HCT116 (cell line): Measurements from ENCODE around the gene AMD1. TPM values are rescaled to one million over a fixed set of nuclear protein-coding genes. Genes with fewer than 3 reads are reported as not detected.
A peak's percentile ranks its signal among the peaks of the same experiment; 100 is the strongest.

ENCODE experiments used
- ATAC-seq: fragments of 200-7000 bp; cut with Tn5 transposase; 2 replicates; pipeline ENCODE4 v1.9.1; 2020; ENCODE audit warnings: mild to moderate bottlenecking, moderate library complexity
- BruUV-seq: library from RNA; stranded (reverse); fragments of 400-500 nt; replicated peaks from 2 replicates; lab custom pipeline; 2021; lab: Mats Ljungman, UMichigan
- CTCF ChIA-PET: fragments of 300-600 bp; sonication (Branson Sonifier 250); formaldehyde crosslinking; loops from one replicate; lab custom pipeline; 2021; ENCODE audit warnings: antibody characterized with exemption; lab: Charles Lee
- POLR2A ChIA-PET: fragments of 300-600, 350-600 bp; sonication (Branson Sonifier 250); formaldehyde crosslinking; loops from one replicate; lab custom pipeline; 2021; ENCODE audit warnings: antibody characterized with exemption; lab: Charles Lee
- RAD21 ChIA-PET, 2 experiments: fragments of 300-600 bp; sonication (Branson Sonifier 250); formaldehyde crosslinking; loops; one replicate each; lab custom pipeline; 2023; ENCODE audit warnings: low total read pairs in 2 of 2; ENCODE audit not compliant: uncharacterized antibody in 2 of 2, unreplicated experiment in 2 of 2, low non-redundant PET in 1 of 2; lab: Charles Lee
- DNase-seq: peaks from one replicate; pipeline ENCODE4 v3.0.0-alpha.2; 2010; ENCODE audit warnings: low read depth, low spot score
- H2AFZ ChIP-seq: fragments of 200-600 bp; shearing (Covaris generic), sonication (generic); 2 replicates; pipeline ENCODE4 v1.6.1; 2017; ENCODE audit warnings: low read depth, mixed run types, mixed read lengths, antibody characterized with exemption, low read length; ENCODE audit not compliant: poor library complexity, severe bottlenecking
- H3K27ac ChIP-seq: 2 replicates; pipeline ENCODE4 v1.5.1; 2012; ENCODE audit warnings: low read depth, low read length
- H3K27me3 ChIP-seq: fragments of 200-600 bp; sonication (generic); 2 replicates; pipeline ENCODE4 v1.6.1; 2016; ENCODE audit warnings: mixed run types, low read length, mixed read lengths; ENCODE audit not compliant: insufficient read depth
- H3K36me3 ChIP-seq, 2 experiments: fragments of 200-500 bp in 1 of 2; fragments of 200-600 bp in 1 of 2; sonication (Bioruptor generic) in 1 of 2; sonication (generic) in 1 of 2; 2 replicates each; pipeline versions ENCODE4 v1.5.1 to v1.6.1; 2014 to 2016; ENCODE audit warnings: low read length in 2 of 2, inconsistent platforms in 1 of 2, mixed read lengths in 1 of 2, mixed run types in 1 of 2; ENCODE audit not compliant: insufficient read depth in 2 of 2, control insufficient read depth in 1 of 2
- H3K4me1 ChIP-seq, 2 experiments: fragments of 200-600 bp in 1 of 2; sonication (generic) in 1 of 2; 2 replicates each; pipeline versions ENCODE4 v1.5.1 to v1.6.1; 2012 to 2017; ENCODE audit warnings: low read length in 2 of 2, inconsistent platforms in 1 of 2, mild to moderate bottlenecking in 1 of 2, mixed read lengths in 1 of 2, mixed run types in 1 of 2, moderate library complexity in 1 of 2; ENCODE audit not compliant: insufficient read depth in 2 of 2, control insufficient read depth in 1 of 2
- H3K4me2 ChIP-seq: fragments of 200-600 bp; sonication (generic); 2 replicates; pipeline ENCODE4 v1.6.1; 2017; ENCODE audit warnings: mixed run types, low read length, mixed read lengths
- H3K4me3 ChIP-seq, 2 experiments: fragments of 200-600 bp in 1 of 2; sonication (generic) in 1 of 2; replicated peaks in 1 of 2; 2 replicates each; pipeline ENCODE4 v1.5.1; 2011 to 2016; ENCODE audit warnings: low read length in 2 of 2, control low read depth in 1 of 2, low read depth in 1 of 2, mild to moderate bottlenecking in 1 of 2, mixed read lengths in 1 of 2, mixed run types in 1 of 2
- H3K79me2 ChIP-seq: fragments of 200-600 bp; sonication (generic); 2 replicates; pipeline ENCODE4 v1.6.1; 2017; ENCODE audit warnings: mild to moderate bottlenecking, mixed run types, low read length, moderate library complexity, mixed read lengths; ENCODE audit not compliant: insufficient read depth
- H3K9ac ChIP-seq: fragments of 200-600 bp; sonication (generic); 2 replicates; pipeline ENCODE4 v1.6.1; 2016; ENCODE audit warnings: low read length, mixed read lengths
- H3K9me2 ChIP-seq: fragments of 200-600 bp; sonication (generic), shearing (Covaris generic); 2 replicates; pipeline ENCODE4 v1.6.1; 2017; ENCODE audit warnings: mixed run types, mild to moderate bottlenecking, moderate library complexity; ENCODE audit not compliant: insufficient read depth
- H3K9me3 ChIP-seq, 2 experiments: fragments of 200-500 bp in 1 of 2; fragments of 200-600 bp in 1 of 2; sonication (Bioruptor generic) in 1 of 2; sonication (generic) in 1 of 2; 2 replicates each; pipeline ENCODE4 v1.6.1; 2014 to 2017; ENCODE audit warnings: low read length in 2 of 2, mixed read lengths in 2 of 2, inconsistent platforms in 1 of 2, low read depth in 1 of 2, mild to moderate bottlenecking in 1 of 2, mixed run types in 1 of 2, moderate library complexity in 1 of 2; ENCODE audit not compliant: control insufficient read depth in 1 of 2, insufficient read depth in 1 of 2
- H4K20me1 ChIP-seq: fragments of 200-600 bp; sonication (generic), shearing (Covaris generic); 2 replicates; pipeline ENCODE4 v1.6.1; 2017; ENCODE audit warnings: mixed run types, mild to moderate bottlenecking, moderate library complexity; ENCODE audit not compliant: insufficient read depth
- CBX3 ChIP-seq: IDR thresholded peaks from 2 replicates; pipeline ENCODE4 v1.6.1; 2012; ENCODE audit warnings: low read depth
- CEBPB ChIP-seq: IDR thresholded peaks from 2 replicates; pipeline ENCODE4 v1.6.1; 2012; ENCODE audit warnings: low read depth
- EGR1 ChIP-seq: IDR thresholded peaks from 2 replicates; pipeline ENCODE4 v1.6.1; 2012; ENCODE audit warnings: low read depth
- ELF1 ChIP-seq: IDR thresholded peaks from 2 replicates; pipeline ENCODE4 v1.6.1; 2012; ENCODE audit warnings: low read depth, borderline replicate concordance
- EZH2phosphoT487 ChIP-seq: fragments of 200-600 bp; IDR thresholded peaks from 2 replicates; pipeline ENCODE4 v1.6.1; 2018; ENCODE audit warnings: antibody characterized with exemption, borderline replicate concordance
- FOSL1 ChIP-seq: IDR thresholded peaks from 2 replicates; pipeline ENCODE4 v1.6.1; 2012; ENCODE audit warnings: low read depth
- POLR2A ChIP-seq: IDR thresholded peaks from 2 replicates; pipeline ENCODE4 v1.7.0; 2011; ENCODE audit warnings: borderline replicate concordance; ENCODE audit not compliant: insufficient read depth, insufficient read length; ENCODE audit errors: extremely low read depth
- REST ChIP-seq: IDR thresholded peaks from 2 replicates; pipeline ENCODE4 v1.6.1; 2012; ENCODE audit warnings: low read depth
- SIN3A ChIP-seq: IDR thresholded peaks from 2 replicates; pipeline ENCODE4 v1.6.1; 2012; ENCODE audit warnings: low read depth
- SP1 ChIP-seq: IDR thresholded peaks from 2 replicates; pipeline ENCODE4 v1.6.1; 2012; ENCODE audit warnings: low read depth
- YY1 ChIP-seq: IDR thresholded peaks from 2 replicates; pipeline ENCODE4 v1.6.1; 2011; ENCODE audit warnings: low read length, low read depth, moderate library complexity, mild to moderate bottlenecking; ENCODE audit not compliant: insufficient replicate concordance; ENCODE audit errors: extremely low read depth
- ZFX ChIP-seq: fragments of 450-650 bp; IDR thresholded peaks from 2 replicates; pipeline ENCODE4 v1.6.1; 2017
- ZNF274 ChIP-seq: fragments of 200-500 bp; sonication (Bioruptor generic); IDR thresholded peaks from 2 replicates; pipeline ENCODE4 v1.6.1; 2014; ENCODE audit warnings: mild to moderate bottlenecking, low read depth, low read length, inconsistent platforms
- intact Hi-C: fragments of 100-400 bp; cut with micrococcal nuclease; formaldehyde crosslinking; loops from 2 replicates; pipeline ENCODE4 v1.10.0; 2022
- total RNA-seq: library from RNA; stranded (reverse); gene quantifications from one replicate; pipeline ENCODE4 v1.2.1, GENCODE V29; 2021; ENCODE audit not compliant: unreplicated experiment
- TF ChIP-seq, protein P1 (sequence below): IDR thresholded peaks from 2 replicates; pipeline ENCODE4 v1.6.1; 2012
- TF ChIP-seq, protein P2 (sequence below): IDR thresholded peaks from 2 replicates; pipeline ENCODE4 v1.6.1; 2011; ENCODE audit warnings: mild to moderate bottlenecking, low read length, moderate library complexity; ENCODE audit not compliant: insufficient replicate concordance; ENCODE audit errors: extremely low read depth

The AMD1 gene
- total RNA-seq, 1 experiment from 2014 or later: 71.4 TPM

DNA sequence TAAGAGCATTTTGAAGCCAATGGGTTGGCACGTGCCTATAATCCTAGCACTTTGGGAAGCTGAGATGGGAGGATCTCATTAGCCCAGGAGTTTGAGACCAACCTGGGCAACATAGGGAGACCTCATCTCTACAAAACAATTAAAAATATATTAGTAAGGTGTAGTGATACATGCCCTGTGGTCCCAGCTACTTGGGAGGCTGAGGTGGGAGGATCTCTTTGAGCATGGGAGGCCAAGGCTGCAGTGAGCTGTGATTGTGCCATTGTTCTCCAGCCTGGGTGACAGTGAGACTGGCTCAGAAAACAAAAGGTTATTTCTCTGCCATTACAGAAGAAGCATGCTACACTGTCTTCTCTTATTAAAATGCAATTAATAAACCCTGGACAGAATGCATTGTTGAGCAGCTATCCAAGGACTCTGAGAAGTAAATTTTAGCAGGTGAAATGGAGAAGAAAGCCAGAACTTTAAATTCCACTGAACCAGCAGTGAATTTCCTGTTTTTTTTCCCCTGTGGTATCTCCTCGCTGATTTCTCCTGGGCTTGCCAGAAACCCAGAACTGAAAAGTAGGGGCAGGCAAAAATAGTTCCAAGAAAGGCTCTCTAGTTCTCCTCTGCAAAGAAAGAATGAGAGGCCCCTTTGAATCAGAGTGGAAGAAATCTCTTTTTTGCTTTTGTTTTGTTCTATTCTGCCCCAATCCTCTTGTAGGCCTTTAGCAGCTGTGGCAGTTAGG, 8.4 kb downstream of the AMD1 start:
- no peak overlapping the region for H3K9ac ChIP-seq
- no peak for DNase-seq
- no peak overlapping the region for H2AFZ ChIP-seq
- intact Hi-C loops: no loop called here
- no peak for TF ChIP-seq ZFX
- TF ChIP-seq POLR2A: no peak
- TF ChIP-seq CBX3: no peak
- no peak for TF ChIP-seq CEBPB
- TF ChIP-seq SIN3A: no peak
- RAD21 ChIA-PET: no interaction called here
- peaks cover 0 to 12% of the 10 kb centered on the region in 2 experiments; a peak in 1 of 4 replicates for H3K36me3 ChIP-seq
- no peak for ATAC-seq
- no peaks in the 10 kb centered on the region for H3K9me3 ChIP-seq
- no peak overlapping the region for H3K4me3 ChIP-seq
- CTCF ChIA-PET: no interaction called here
- no peak overlapping the region for H3K4me2 ChIP-seq
- POLR2A ChIA-PET: interaction anchor here (1.6 kb wide), 1 partner anchor 67 kb away, joined by 4 read pairs; the partner anchor contains the start of gene CDK19
- no peaks in the 10 kb centered on the region for H3K9me2 ChIP-seq
- no TSS peak for BruUV-seq
- no peak overlapping the region for H3K27ac ChIP-seq
- H3K79me2 ChIP-seq: peaks cover 100% of the 10 kb centered on the region
- no peaks in the 10 kb centered on the region for H3K27me3 ChIP-seq
- peaks cover 85% of the 10 kb centered on the region for H4K20me1 ChIP-seq
- peaks cover 5 to 34% of the 10 kb centered on the region in 2 experiments for H3K4me1 ChIP-seq

GRCh38 chr6:110884321-110884720, 9.7 kb downstream of the AMD1 start:
- H3K9ac ChIP-seq: no peak overlapping the region
- DNase-seq (no peak), ATAC-seq (no peak)
- ChIA-PET POLR2A (interaction anchor here (7.6 kb wide), 1 partner anchor 10 kb away, joined by 42 read pairs; the partner anchor contains the start of gene AMD1), CTCF (no interaction called here), RAD21 (no interaction called here)
- no peaks in the 10 kb centered on the region for H3K9me2 ChIP-seq
- H3K4me2 ChIP-seq: no peak overlapping the region
- no peaks in the 10 kb centered on the region for H3K27me3 ChIP-seq
- H3K4me3 ChIP-seq: no peak overlapping the region
- H3K79me2 ChIP-seq: peaks cover 100% of the 10 kb centered on the region
- H3K27ac ChIP-seq: no peak overlapping the region
- peaks cover 0 to 22% of the 10 kb centered on the region in 2 experiments; a peak in 2 of 4 replicates for H3K4me1 ChIP-seq
- intact Hi-C loops: no loop called here
- TSS peak; percentile 1 for BruUV-seq
- no peak overlapping the region for H2AFZ ChIP-seq
- peaks cover 6 to 16% of the 10 kb centered on the region in 2 experiments; a peak in 2 of 4 replicates for H3K36me3 ChIP-seq
- H4K20me1 ChIP-seq: peaks cover 81% of the 10 kb centered on the region
- H3K9me3 ChIP-seq: no peaks in the 10 kb centered on the region
- no peak for TF ChIP-seq REST
- no peak for TF ChIP-seq YY1
- TF ChIP-seq ZNF274: no peak
- TF ChIP-seq FOSL1: no peak
- no peak for TF ChIP-seq EZH2phosphoT487
- no peak for TF ChIP-seq EGR1
- TF ChIP-seq, protein P1, sequence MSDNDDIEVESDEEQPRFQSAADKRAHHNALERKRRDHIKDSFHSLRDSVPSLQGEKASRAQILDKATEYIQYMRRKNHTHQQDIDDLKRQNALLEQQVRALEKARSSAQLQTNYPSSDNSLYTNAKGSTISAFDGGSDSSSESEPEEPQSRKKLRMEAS: no peak
- TF ChIP-seq, protein P2, sequence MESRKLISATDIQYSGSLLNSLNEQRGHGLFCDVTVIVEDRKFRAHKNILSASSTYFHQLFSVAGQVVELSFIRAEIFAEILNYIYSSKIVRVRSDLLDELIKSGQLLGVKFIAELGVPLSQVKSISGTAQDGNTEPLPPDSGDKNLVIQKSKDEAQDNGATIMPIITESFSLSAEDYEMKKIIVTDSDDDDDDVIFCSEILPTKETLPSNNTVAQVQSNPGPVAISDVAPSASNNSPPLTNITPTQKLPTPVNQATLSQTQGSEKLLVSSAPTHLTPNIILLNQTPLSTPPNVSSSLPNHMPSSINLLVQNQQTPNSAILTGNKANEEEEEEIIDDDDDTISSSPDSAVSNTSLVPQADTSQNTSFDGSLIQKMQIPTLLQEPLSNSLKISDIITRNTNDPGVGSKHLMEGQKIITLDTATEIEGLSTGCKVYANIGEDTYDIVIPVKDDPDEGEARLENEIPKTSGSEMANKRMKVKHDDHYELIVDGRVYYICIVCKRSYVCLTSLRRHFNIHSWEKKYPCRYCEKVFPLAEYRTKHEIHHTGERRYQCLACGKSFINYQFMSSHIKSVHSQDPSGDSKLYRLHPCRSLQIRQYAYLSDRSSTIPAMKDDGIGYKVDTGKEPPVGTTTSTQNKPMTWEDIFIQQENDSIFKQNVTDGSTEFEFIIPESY: no peak
- no peak for TF ChIP-seq SP1
- no peak for TF ChIP-seq ELF1
- TF ChIP-seq SIN3A: no peak
